ENCODE measurements around the gene MYL6. TPM values are rescaled to one million over a fixed set of nuclear protein-coding genes. Genes with fewer than 3 reads are reported as not detected.

MYL6 gene
- total RNA-seq, 1 experiment from 2014 or later = 1,248 TPM

GRCh38 chr12:56158926-56159461 lies 835 bp downstream of the MYL6 start:
- DNase-seq = peak; percentile 76
- Histone ChIP-seq H3K36me3 (replicated peaks; ENCODE audit: control insufficient read depth, insufficient read depth, low read length) (peaks cover 43% of the 10 kb centered on the region), H3K4me3 (ENCODE audit: insufficient read depth, low read depth, low read length) (peak overlapping the region; percentile 70), H3K27me3 (ENCODE audit: control insufficient read depth, insufficient read depth, low read length) (no peaks in the 10 kb centered on the region)

DNA sequence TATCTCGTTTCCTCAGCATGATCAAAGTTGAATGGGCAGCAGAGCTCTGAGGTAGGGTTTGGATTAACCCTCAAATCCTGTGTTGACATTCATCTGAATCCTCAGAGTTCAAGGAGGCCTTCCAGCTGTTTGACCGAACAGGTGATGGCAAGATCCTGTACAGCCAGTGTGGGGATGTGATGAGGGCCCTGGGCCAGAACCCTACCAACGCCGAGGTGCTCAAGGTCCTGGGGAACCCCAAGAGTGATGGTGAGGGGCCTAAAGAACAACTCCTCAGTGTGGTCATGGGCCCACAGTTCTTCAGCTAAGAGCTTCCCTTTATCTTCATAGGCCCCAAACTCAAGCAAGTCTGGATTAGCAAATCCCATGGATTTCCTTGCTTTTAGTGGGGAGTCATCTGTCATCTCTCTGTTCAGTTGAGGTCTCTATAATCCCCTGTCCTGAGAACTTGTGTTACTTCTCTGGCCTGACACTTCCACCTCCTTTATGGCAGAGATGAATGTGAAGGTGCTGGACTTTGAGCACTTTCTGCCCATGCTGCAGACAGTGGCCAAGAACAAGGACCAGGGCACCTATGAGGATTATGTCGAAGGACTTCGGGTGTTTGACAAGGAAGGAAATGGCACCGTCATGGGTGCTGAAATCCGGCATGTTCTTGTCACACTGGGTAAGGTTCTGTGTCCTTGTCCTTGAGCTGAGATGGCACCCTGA lies 1.5 kb downstream of the MYL6 start:
- peaks cover 44% of the 10 kb centered on the region for H3K36me3 ChIP-seq (replicated peaks; ENCODE audit: control insufficient read depth, insufficient read depth, low read length)
- no peak for DNase-seq
- no peaks in the 10 kb centered on the region for H3K27me3 ChIP-seq (ENCODE audit: control insufficient read depth, insufficient read depth, low read length)
- peak overlapping the region; percentile 70 for H3K4me3 ChIP-seq (ENCODE audit: insufficient read depth, low read depth, low read length)

DNA sequence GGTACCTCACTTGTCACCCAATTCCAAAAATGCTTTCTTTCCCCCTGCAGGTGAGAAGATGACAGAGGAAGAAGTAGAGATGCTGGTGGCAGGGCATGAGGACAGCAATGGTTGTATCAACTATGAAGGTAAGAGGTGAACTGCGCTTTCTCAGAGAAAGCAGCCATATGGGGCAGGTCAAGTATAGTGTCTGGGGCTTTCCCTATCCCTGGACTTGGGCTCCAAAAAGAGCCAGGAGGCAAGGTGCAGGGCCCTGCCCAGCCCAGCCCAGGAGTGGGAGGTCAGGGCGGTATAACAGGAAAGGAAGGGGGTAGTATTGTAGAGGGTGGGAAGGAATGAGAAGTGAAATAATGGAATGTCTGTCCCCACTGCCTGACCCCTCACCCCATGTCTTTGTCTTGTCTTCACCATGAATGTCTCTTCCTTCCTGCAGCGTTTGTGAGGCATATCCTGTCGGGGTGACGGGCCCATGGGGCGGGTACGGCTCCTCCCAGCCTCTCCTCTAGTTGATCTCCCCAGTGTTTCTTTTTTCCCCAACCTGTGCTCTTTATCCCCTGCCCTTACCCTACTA lies 2.1 kb downstream of the MYL6 start:
- no peaks in the 10 kb centered on the region for H3K27me3 ChIP-seq (ENCODE audit: control insufficient read depth, insufficient read depth, low read length)
- H3K36me3 ChIP-seq (replicated peaks; ENCODE audit: control insufficient read depth, insufficient read depth, low read length) = peaks cover 46% of the 10 kb centered on the region
- peak overlapping the region; percentile 70 for H3K4me3 ChIP-seq (ENCODE audit: insufficient read depth, low read depth, low read length)
- no peak for DNase-seq

DNA sequence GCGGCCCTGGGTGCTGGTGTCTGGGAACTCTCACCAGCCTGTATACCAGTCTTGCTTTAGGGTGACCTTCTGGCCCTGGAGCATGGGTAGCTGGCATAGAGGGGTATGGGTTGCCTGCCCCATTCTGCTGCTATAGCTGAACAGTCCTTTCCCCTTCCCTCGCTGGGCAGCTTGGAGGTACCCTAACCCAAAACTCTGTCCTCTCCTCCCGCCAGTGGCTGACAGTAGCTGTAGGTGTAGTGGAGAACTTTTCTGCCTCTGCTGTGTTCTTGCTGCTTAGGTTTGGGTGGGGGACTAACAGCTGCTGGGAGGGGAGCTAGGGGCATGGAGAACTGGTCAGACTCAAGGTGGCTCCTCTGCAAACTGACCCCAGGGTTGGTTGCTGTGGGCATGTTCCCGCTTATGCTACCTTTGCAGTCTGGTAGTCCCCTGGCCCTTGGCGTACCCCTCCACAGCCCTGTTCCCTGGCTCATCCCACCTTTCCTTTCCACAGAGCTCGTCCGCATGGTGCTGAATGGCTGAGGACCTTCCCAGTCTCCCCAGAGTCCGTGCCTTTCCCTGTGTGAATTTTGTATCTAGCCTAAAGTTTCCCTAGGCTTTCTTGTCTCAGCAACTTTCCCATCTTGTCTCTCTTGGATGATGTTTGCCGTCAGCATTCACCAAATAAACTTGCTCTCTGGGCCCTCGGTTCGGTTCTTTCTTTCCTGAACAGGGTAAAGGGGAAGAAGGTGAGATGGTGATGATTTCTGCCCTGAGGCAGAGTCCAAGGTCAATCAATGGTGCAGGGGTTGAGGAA lies 2.9 kb downstream of the MYL6 start:
- peaks cover 48% of the 10 kb centered on the region for H3K36me3 ChIP-seq (replicated peaks; ENCODE audit: control insufficient read depth, insufficient read depth, low read length)
- no peak for DNase-seq
- no peaks in the 10 kb centered on the region for H3K27me3 ChIP-seq (ENCODE audit: control insufficient read depth, insufficient read depth, low read length)
- H3K4me3 ChIP-seq (ENCODE audit: insufficient read depth, low read depth, low read length) = no peak overlapping the region

- Histone ChIP-seq H3K36me3 (replicated peaks; ENCODE audit: control insufficient read depth, insufficient read depth, low read length) (peaks cover 48% of the 10 kb centered on the region), H3K27me3 (ENCODE audit: control insufficient read depth, insufficient read depth, low read length) (no peaks in the 10 kb centered on the region), H3K4me3 (ENCODE audit: insufficient read depth, low read depth, low read length) (no peak overlapping the region)
- no peak for DNase-seq
Observed at GRCh38 chr12:56161690-56162351, 3.7 kb downstream of the MYL6 start.

DNA sequence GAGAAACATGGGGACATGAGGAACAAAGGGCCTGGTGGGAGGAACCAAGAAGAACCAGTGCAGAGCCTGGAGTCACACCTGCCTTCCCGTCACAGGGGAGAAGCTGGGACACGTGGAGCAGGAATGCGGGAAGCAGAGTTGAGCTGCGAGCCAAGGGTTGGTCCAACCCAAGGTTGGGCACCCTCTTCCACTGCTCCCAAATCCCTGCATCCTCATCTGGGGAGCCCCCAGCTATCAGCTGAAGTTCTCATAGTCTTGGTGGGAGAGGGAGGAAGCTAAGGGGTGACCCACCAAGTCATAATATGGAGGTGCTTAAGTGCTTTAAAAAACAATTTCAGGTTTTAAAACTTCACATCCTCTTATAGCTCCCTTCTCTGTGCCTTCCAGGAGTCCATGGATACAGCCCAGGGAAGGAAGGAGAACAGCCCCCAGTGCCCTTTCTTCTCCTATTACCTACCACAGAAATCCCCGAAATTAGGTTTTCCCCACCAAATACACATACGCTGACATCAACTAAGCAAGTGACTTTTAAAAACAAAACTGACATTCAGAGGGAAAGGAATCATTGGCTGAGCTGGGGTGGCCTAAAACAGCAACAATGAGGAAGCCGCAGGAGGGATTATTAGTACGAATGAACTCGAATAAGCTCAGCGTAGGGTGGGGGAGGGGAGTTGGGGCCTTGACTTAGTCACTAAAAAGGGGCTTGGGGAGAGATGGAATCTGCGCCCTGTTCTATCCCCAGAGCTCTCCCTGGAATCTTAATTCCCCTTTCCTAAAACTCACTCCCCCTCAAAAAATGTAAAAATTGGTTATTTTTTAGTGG lies 4.5 kb downstream of the MYL6 start:
- no peaks in the 10 kb centered on the region for H3K27me3 ChIP-seq (ENCODE audit: control insufficient read depth, insufficient read depth, low read length)
- DNase-seq = peak; percentile 52
- no peak overlapping the region for H3K4me3 ChIP-seq (ENCODE audit: insufficient read depth, low read depth, low read length)
- H3K36me3 ChIP-seq (replicated peaks; ENCODE audit: control insufficient read depth, insufficient read depth, low read length) = peaks cover 52% of the 10 kb centered on the region

- peaks cover 56% of the 10 kb centered on the region for H3K36me3 ChIP-seq (replicated peaks; ENCODE audit: control insufficient read depth, insufficient read depth, low read length)
- H3K4me3 ChIP-seq (ENCODE audit: insufficient read depth, low read depth, low read length) = no peak overlapping the region
- no peaks in the 10 kb centered on the region for H3K27me3 ChIP-seq (ENCODE audit: control insufficient read depth, insufficient read depth, low read length)
- peak; percentile 66 for DNase-seq
Observed at GRCh38 chr12:56163533-56164344, 5.6 kb downstream of the MYL6 start.

DNA sequence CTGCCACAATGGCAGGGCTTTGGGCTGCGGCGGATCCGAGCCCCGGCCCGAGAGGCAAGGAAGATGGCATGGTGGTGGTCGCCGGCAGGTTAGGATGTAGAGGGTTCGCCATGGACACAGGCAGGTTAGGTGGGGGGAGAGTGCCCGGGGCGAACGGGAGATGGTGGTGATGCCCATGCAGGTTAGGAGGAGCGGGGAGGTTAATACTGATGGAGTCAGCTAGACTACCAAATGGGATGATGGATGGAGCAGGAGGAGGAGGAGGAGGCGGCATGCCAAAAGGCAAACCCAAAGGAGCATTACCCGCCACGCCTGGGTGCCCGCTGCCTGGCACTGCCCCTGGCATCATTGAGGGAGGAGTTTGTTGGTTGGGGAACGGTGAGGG lies 6.2 kb downstream of the MYL6 start:
- H3K36me3 ChIP-seq (replicated peaks; ENCODE audit: control insufficient read depth, insufficient read depth, low read length) = peaks cover 56% of the 10 kb centered on the region
- DNase-seq = no peak
- H3K4me3 ChIP-seq (ENCODE audit: insufficient read depth, low read depth, low read length) = no peak overlapping the region
- no peaks in the 10 kb centered on the region for H3K27me3 ChIP-seq (ENCODE audit: control insufficient read depth, insufficient read depth, low read length)

GRCh38 chr12:56165369-56165768 lies 7.2 kb downstream of the MYL6 start:
- no peak for DNase-seq
- Histone ChIP-seq H3K36me3 (replicated peaks; ENCODE audit: control insufficient read depth, insufficient read depth, low read length) (peaks cover 55% of the 10 kb centered on the region), H3K27me3 (ENCODE audit: control insufficient read depth, insufficient read depth, low read length) (no peaks in the 10 kb centered on the region), H3K4me3 (ENCODE audit: insufficient read depth, low read depth, low read length) (no peak overlapping the region)

DNA sequence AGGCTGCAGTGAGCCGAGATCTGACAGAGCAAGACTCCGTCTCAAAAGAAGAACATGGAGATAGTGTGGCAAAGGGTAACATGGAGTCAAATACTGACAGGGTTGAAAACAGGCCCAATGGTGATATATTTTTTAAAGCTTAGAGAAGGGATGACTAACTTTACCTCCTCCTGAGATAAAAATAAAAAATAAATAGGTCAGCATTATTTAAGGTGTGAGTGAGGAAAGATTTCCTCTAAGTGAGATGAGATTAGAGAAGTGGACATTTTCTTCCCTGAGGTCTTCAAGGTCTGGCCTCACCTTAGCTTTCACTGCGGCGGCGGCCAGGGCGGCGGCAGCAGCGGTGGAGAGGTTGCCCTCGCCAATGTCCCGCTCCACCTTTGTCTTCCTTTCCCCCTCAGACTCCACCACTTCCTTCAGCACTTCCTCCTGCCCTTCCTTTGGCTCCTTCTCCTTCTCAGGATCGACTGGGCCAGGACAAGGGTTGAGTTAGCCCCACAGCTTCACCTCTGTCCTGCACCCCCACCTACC lies 11.1 kb downstream of the MYL6 start:
- Histone ChIP-seq H3K27me3 (ENCODE audit: control insufficient read depth, insufficient read depth, low read length) (no peaks in the 10 kb centered on the region), H3K36me3 (replicated peaks; ENCODE audit: control insufficient read depth, insufficient read depth, low read length) (peaks cover 61% of the 10 kb centered on the region), H3K4me3 (ENCODE audit: insufficient read depth, low read depth, low read length) (no peak overlapping the region)
- DNase-seq = no peak

- no peak for DNase-seq
- Histone ChIP-seq H3K27me3 (ENCODE audit: control insufficient read depth, insufficient read depth, low read length) (no peaks in the 10 kb centered on the region), H3K36me3 (replicated peaks; ENCODE audit: control insufficient read depth, insufficient read depth, low read length) (peaks cover 55% of the 10 kb centered on the region)
Observed at GRCh38 chr12:56172839-56173238, 14.7 kb downstream of the MYL6 start.

GRCh38 chr12:56178347-56178746 lies 20.2 kb downstream of the MYL6 start:
- no peak for DNase-seq
- Histone ChIP-seq H3K4me3 (ENCODE audit: insufficient read depth, low read depth, low read length) (no peak overlapping the region), H3K27me3 (ENCODE audit: control insufficient read depth, insufficient read depth, low read length) (no peaks in the 10 kb centered on the region), H3K36me3 (replicated peaks; ENCODE audit: control insufficient read depth, insufficient read depth, low read length) (peaks cover 41% of the 10 kb centered on the region)

More at GRCh38 chr12:56172839-56173238, 14.7 kb downstream of the MYL6 start:
- H3K4me3 ChIP-seq (ENCODE audit: insufficient read depth, low read depth, low read length) = no peak overlapping the region

GRCh38 chr12:56186957-56187356 lies 28.8 kb downstream of the MYL6 start:
- DNase-seq = no peak
- H3K27me3 ChIP-seq (ENCODE audit: control insufficient read depth, insufficient read depth, low read length) = no peaks in the 10 kb centered on the region; the same call in 1 of the 2 replicates
- peaks cover 27% of the 10 kb centered on the region for H3K36me3 ChIP-seq (replicated peaks; ENCODE audit: control insufficient read depth, insufficient read depth, low read length)
- H3K4me3 ChIP-seq (ENCODE audit: insufficient read depth, low read depth, low read length) = no peak overlapping the region
